H1 (cell line): Measurements from ENCODE around the gene CPD. TPM values are rescaled to one million over a fixed set of nuclear protein-coding genes. Genes with fewer than 3 reads are reported as not detected.

Experiments used
- JUND ChIP-seq: IDR thresholded peaks from 2 replicates; pipeline ENCODE4 v1.6.1; 2011; ENCODE audit warnings: mild to moderate bottlenecking, improper control_type of control experiment, low read length
- KDM4A ChIP-seq: IDR thresholded peaks from one replicate; pipeline ENCODE4 v1.7.1; 2012; ENCODE audit warnings: low read depth, mild to moderate bottlenecking, moderate library complexity, low read length, inconsistent platforms; ENCODE audit not compliant: severe bottlenecking
- NANOG ChIP-seq: IDR thresholded peaks from 2 replicates; pipeline ENCODE4 v1.6.1; 2011; ENCODE audit warnings: low read length, low read depth, mild to moderate bottlenecking, inconsistent platforms; ENCODE audit not compliant: insufficient read depth, poor library complexity, severe bottlenecking
- POLR2A ChIP-seq, 2 experiments: IDR thresholded peaks; 1 replicate in 1 of 2; 2 replicates in 1 of 2; pipeline ENCODE4 v1.6.1; 2011; ENCODE audit warnings: low read depth in 2 of 2, low read length in 2 of 2, mild to moderate bottlenecking in 2 of 2; ENCODE audit errors: control extremely low read depth in 1 of 2
- POLR2AphosphoS5 ChIP-seq: IDR thresholded peaks from 2 replicates; pipeline ENCODE4 v1.6.1; 2011; ENCODE audit warnings: low read depth, low read length
- TCF12 ChIP-seq: IDR thresholded peaks from 2 replicates; pipeline ENCODE4 v1.6.1; 2011; ENCODE audit warnings: low read depth, mild to moderate bottlenecking, low read length
- polyA plus RNA-seq, 7 experiments: library from polyadenylated mRNA; depleted of rRNA in 3 of 7; stranded (reverse) in 5 of 7; unstranded in 2 of 7; fragments of >200 nt in 5 of 7; fragments of 200-250 nt in 2 of 7; gene quantifications; 1 replicate in 5 of 7; 2 replicates in 1 of 7; 4 replicates in 1 of 7; pipeline versions ENCODE4 v1.2.1 to v1.2.3, GENCODE V29; 2011 to 2013; ENCODE audit warnings: missing spikeins in 2 of 7, mixed read lengths in 2 of 7
- total RNA-seq: library from RNA; stranded (reverse); fragmentation: NEBNext Ultra II Directional; extraction: Animal tissue kit (Norgen Biotek cat#: 25700); gene quantifications from 2 replicates; pipeline ENCODE4 v1.2.1, GENCODE V29; 2021

CPD gene
- total and polyA plus RNA-seq, 2 of the 8 experiments (the other 6 are each of a cell fraction or from before 2014, with no cell fraction given) = 8.6 to 46.2 TPM

DNA sequence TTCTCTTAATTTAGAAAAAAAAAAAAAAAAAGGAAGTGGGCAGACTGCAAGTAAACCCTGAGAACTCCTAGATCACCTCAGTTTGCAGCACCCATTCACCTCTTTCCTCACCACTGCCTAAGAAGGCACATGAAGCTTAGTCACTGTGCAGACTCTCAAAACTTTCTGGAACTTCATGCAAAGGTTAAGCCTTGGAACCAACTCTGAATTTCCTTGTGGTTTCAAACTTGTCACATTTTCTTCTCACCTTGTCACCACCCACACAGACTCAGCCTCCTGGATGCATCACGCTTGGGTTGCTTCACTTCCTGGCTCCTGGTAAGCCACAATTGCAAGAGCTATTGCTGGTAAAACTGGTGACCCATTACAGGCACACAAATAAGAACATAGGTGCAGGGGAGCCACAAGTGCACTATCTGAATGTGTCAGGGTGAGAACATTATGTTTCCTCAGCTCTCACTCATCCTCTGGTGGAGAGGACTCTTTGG is 15.0 kb upstream of the CPD start (continued):
- TF ChIP-seq NANOG (no peak), POLR2A (IDR thresholded peaks at IDR 0.05; ENCODE audit: control extremely low read depth in 1 of 2, low read depth in 2 of 2, low read length in 2 of 2) (no peak), KDM4A (no peak), TCF12 (no peak), POLR2AphosphoS5 (no peak), JUND (no peak)
